SH-SY5Y (cell line): Measurements from ENCODE around the gene LSAMP.

Source experiments
- GATA2 ChIP-seq: IDR thresholded peaks from 2 replicates; pipeline ENCODE4 v1.6.1; 2011; ENCODE audit warnings: mild to moderate bottlenecking, low read depth, low read length
- GATA3 ChIP-seq: IDR thresholded peaks from 2 replicates; pipeline ENCODE4 v1.6.1; 2011; ENCODE audit warnings: low read depth, mild to moderate bottlenecking, low read length, moderate library complexity

GRCh38 chr3:116199063-116199462 is 246.2 kb downstream of the LSAMP start:
- TF ChIP-seq GATA3 = no peak
- no peak for TF ChIP-seq GATA2
